Measurements from ENCODE around the gene FGFBP3.
"Not testable (repeated sequence)": the region's sequence is repeated elsewhere in the genome, so short reads cannot be mapped to it uniquely, and the experiment has no call there.

Gene FGFBP3

GRCh38 chr10:91901784-91902677, 7.3 kb downstream of the FGFBP3 start:
- DNase-seq (ENCODE audit: low read depth), result peak; percentile 33

DNA sequence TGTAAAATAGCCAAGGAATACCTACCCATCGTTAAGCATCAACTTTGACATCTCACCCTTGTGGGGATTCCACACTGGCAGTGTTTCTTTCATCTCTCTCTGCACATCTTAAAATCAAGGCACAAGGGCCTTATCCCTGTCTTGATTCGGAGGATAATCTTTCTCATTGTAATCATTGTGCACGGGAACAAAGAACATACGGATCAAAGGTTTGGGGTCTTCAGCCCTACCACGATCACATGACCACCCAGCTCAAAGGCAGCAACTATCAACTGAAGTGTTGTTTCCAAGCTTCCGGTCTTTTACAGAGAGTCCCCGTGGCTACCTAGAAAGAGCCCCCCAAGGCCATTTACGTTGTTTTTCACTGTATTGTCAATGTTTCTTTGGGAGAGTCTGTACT, 11.9 kb downstream of the FGFBP3 start:
- DNase-seq (ENCODE audit: low read depth), result no peak

DNA sequence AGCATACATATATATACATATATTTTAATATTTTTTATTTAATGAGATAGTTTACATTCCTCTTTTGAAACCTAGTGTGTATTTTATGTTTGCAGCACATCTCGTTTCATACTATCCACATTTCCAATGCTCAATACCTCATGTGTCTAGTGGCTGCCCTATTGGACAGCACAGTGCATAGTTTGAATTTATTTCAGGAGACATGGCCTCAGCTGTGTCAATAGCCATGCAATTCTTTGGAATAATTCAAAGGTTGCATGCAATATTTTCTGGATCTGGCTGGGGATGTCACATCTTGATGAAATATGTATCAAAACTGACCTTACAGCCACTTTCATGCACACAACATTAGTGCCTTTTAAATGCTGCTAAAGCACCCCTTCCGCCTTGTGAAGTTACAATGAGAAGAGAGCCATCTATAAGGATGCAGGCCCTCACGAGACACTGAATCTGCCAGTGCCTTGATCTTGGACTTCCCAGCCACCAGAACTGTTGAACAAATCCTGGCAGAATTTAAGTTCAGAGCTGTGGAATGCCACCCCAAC, 13.0 kb downstream of the FGFBP3 start:
- no peak for DNase-seq (ENCODE audit: low read depth)

DNA sequence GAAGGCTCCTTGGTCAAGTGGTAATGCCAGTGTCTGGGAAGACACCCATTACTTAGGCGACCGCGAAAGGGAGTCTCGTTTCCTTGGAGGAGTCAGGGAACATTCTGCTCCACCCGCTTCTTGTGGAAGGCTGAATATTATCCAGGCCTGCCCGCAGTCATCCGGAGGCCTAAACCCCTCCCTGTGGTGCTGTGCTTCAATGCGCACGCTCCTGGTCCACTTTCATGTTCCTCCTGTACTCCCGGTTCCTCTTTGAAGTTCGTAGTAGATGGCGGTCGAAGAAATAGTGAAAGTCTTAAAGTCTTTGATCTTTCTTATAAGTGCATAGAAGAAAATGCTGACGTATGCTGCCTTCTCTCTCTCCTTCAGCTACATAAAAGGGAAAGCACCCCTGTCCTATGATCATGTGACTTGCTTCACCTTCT, 15.0 kb downstream of the FGFBP3 start:
- DNase-seq (ENCODE audit: low read depth), result not testable (repeated sequence)

DNA sequence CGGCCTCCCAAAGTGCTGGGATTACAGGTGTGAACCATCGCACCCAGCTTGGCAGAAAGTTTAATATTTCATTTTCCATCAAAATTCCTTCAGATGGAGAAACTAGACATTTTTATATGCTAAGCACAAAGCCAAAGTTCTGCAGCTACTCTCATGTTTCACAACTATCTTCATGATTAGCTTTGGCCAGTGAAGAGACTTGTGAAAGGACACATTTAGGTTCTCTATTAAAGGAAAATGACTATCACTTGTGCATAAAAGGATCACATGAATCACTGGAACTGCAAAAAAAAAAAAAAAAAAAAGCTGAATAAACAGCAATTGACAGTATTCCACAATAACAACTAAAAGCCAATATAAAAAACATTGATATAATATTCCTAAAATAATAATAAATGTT, 16.2 kb downstream of the FGFBP3 start:
- no peak for DNase-seq (ENCODE audit: low read depth)

DNA sequence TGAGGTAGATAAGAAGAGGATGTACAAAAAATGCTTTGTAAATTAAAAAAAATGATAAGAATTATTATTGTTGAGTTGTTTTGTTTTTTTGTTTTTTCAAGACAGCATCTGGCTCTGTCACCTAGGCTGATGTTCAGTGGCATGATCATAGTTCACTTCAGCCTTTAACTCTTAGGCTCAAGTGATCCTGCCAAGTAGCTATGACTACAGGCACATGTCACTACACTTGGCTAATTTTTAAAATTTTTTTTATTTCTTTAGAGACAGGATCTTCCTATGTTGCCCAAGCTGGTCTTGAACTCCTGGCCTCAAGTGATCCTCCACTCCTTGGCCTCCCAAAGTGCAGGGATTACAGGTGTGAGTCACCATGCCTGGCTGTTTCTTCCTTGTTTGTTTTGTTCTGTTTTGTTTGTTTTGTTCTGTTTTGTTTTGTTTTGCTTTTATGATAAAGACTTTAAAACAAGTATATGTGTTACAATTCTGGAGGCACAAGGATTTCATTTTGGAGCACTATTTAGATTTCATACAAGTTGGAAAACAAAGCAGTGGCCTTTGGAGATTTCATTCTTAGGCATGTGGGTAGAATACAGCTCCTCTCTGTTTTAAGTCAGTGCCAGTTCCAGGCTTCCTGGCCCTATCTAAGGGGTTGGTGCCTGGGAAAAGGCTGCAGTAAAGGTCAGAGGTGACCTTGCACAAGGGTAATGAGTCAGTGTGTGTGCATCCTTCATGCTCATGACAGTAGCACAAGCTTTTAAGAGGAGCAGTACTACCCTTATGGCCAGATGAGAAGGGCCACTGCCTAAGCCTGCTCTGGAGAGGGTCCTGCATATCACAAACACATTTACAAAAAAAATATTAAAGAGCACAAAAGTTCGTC, 17.9 kb downstream of the FGFBP3 start:
- no peak for DNase-seq (ENCODE audit: low read depth)

DNA sequence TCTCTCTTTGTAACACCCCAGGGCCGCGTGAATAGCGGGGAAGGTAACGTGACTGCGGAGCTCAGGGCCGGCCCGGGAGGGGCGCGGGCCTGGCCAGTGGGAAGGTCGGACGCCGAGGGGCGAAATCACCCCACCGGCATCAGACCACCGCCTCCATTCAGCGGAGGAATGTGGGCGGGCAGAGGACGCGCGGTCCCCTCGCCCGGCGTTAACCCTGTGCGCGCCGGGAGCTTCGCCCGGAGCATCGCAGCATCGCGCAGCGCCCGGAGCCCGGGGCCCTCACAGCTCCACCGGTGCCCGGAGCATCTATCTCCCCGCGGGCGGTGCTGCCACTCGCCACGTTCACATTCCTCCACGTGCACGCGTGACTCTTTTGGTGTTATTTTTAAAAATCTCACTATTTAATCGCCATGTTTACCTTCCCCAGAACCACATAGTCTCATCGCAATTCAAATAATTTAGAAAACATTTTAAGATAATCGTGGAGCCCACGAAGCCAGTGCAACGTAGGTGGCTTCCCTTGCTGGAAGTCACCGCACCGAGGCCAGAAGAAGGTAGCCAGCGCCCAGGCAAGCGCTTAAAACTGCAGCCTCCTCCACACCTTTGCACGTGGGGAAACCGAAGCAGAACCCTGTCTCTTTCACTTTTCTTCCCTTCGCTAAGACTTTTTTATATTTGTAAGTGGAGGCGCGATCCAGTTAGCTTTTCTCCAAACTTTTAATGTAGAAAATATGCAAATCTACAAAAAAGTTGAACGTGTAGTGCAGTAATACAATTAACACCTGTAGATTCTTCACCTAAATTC, 21.8 kb downstream of the FGFBP3 start:
- no peak for DNase-seq (ENCODE audit: low read depth)

GRCh38 chr10:91886954-91887271, 22.4 kb downstream of the FGFBP3 start:
- DNase-seq (ENCODE audit: low read depth), result no peak

DNA sequence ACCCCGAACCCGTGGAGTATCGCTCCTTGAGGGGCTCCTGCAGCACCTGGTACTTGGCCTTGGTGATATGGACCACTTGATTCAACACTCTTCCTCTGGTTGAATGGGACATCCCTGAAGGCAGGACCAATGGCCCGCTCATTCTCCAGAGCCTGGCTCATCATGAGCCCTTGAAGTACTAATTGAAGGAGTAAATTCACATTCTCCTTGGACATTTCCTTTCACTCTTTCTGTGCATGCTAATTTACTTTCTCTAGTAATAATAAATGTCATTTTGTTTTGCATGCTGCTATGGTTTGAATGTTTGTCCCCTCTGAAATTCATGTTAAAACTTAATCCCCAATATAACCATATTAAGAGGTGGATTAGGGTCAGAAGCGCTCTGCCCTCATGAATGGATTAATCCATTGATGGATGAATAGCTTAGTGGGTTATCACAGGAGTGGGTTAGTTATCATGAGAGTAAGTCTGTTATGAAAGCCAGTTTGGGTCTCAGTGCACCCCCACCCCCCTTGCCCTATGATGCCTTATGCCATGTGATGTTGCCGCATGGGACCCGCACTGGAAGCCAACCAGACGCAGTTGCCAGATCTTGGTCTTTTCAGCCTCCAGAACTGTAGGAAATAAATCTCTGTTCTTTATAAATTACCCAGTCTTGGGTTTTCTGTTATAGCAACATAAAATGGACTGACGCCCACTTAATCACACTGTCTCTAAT, 23.8 kb downstream of the FGFBP3 start:
- no peak for DNase-seq (ENCODE audit: low read depth)

- DNase-seq (ENCODE audit: low read depth), result no peak
Observed at GRCh38 chr10:91884536-91884935, 24.8 kb downstream of the FGFBP3 start.

- no peak for DNase-seq (ENCODE audit: low read depth)
Observed at GRCh38 chr10:91883549-91884444, 25.5 kb downstream of the FGFBP3 start.

DNA sequence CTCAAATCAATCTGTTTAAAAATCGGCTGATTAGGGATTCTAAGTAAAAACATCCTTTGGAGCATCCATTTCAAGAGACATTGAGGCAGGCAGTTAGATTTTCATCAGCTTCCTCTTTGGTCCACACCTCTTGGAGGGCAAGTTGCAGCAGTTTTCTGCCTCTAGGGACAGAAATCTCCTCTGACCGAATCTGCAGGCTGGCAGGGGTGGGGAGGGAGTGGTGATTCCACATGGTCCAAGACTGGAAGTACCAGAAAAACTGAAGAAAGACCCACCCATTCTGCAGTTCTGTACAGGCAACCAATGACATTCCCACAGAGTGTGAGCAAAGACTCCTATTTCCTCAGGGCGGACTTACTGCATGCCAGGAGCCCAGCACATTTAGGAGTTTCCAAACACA, 29.0 kb downstream of the FGFBP3 start:
- DNase-seq (ENCODE audit: low read depth), result no peak

DNA sequence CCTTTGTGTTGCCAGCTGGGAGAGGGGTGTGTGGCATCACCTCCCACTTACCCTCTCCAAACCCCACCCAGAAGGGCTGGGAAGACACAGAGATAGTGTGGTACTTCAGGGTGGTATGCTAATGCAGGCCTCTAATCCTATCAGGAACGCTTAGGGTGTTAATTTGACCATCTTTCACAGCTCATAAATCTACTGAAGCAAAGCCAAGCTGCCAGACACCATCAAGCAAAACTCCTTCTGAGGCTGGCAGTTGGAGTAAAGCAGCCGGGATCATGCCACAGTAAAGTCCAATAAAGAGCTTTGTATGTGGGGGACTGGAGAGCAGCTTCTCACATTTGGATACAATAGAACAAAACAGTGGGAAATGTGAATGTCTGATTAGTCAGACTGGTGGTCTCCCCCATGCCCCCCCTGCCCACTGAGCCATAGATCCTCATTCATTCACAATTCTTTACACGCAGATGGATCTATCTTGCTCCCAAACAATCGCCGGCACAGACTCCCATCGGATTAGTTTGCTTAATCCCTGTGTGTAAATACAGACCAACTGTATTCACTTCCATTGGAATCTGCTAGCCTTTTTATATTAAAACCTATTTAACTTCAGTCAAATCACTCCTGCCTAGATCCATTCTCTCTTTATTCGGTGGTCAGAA, 29.6 kb downstream of the FGFBP3 start:
- no peak for DNase-seq (ENCODE audit: low read depth)

GRCh38 chr10:91875779-91876178, 33.5 kb downstream of the FGFBP3 start:
- no peak for DNase-seq (ENCODE audit: low read depth)

GRCh38 chr10:91875156-91875555, 34.1 kb downstream of the FGFBP3 start:
- no peak for DNase-seq (ENCODE audit: low read depth)

- no peak for DNase-seq (ENCODE audit: low read depth)
Observed at GRCh38 chr10:91865562-91866081, 43.7 kb downstream of the FGFBP3 start.

- no peak for DNase-seq (ENCODE audit: low read depth)
Observed at GRCh38 chr10:91864744-91865143, 44.5 kb downstream of the FGFBP3 start.

- no peak for DNase-seq (ENCODE audit: low read depth)
Observed at GRCh38 chr10:91864099-91864498, 45.2 kb downstream of the FGFBP3 start.

- DNase-seq (ENCODE audit: low read depth), result no peak
Observed at GRCh38 chr10:91860885-91861284, 48.4 kb downstream of the FGFBP3 start.

DNA sequence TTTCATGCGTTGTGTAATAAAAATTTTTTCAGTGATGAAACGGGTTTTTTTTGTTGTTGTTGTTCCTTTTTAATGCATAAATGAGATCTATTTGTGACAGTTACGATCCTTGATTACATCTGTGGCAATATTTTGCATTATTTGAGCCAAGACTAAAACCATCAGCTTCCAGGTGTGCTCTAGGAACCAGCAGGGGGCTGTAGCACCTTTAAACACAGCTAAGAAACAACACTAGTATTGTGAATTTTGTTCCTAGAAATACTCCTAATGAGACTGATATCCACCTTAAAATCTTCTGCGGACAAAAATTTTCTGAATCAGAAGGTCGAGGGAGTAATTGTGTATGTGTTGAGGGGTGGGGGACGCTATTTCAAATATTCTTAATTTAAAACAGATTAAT, 52.6 kb downstream of the FGFBP3 start:
- no peak for DNase-seq (ENCODE audit: low read depth)

Data from activated T-cell treated with anti-CD3 and anti-CD28 coated beads for 48 hours (primary cell).